Cardiac muscle cell (in vitro differentiated cells and primary cell): ENCODE measurements around the gene OR8A1. TPM values are rescaled to one million over a fixed set of nuclear protein-coding genes. Genes with fewer than 3 reads are reported as not detected.

Experiments
- DNase-seq, 2 donors: peaks; one replicate each; pipeline versions ENCODE4 v3.0.0 to v3.0.0-alpha.2; 2010 to 2017; ENCODE audit warnings: low read depth in 1 of 2, low spot score in 1 of 2
- H3K27ac ChIP-seq: fragments of 200-600 bp; sonication (generic); 2 replicates; pipeline ENCODE4 v1.5.1; 2016
- H3K27me3 ChIP-seq: fragments of 200-600 bp; sonication (generic); 2 replicates; pipeline ENCODE4 v1.6.0; 2016; ENCODE audit warnings: control low read depth
- H3K36me3 ChIP-seq: fragments of 200-600 bp; sonication (generic); 2 replicates; pipeline ENCODE4 v1.5.1; 2016; ENCODE audit warnings: control low read depth
- H3K4me1 ChIP-seq: fragments of 200-600 bp; sonication (generic); 2 replicates; pipeline ENCODE4 v1.8.1; 2017; ENCODE audit warnings: low read depth, mild to moderate bottlenecking, mixed run types
- H3K4me3 ChIP-seq: fragments of 200-600 bp; sonication (generic); 2 replicates; pipeline ENCODE4 v1.5.1; 2016; ENCODE audit warnings: mild to moderate bottlenecking
- H3K9me3 ChIP-seq: fragments of 200-600 bp; sonication (generic); 2 replicates; pipeline ENCODE4 v1.5.1; 2017; ENCODE audit warnings: low read depth, mild to moderate bottlenecking, control low read depth
- CTCF ChIP-seq: IDR thresholded peaks from 2 replicates; pipeline ENCODE4 v1.5.1; 2012; ENCODE audit warnings: low read depth, mild to moderate bottlenecking, low read length
- polyA plus RNA-seq: library from polyadenylated mRNA; unstranded; fragments of >200 nt; fragmentation: Nextera tagmentation; extraction: Ambion mirVana; gene quantifications from 2 replicates; pipeline ENCODE4 v1.2.1, GENCODE V29; 2016
- total RNA-seq: library from RNA; depleted of rRNA; stranded (reverse); fragments of >200 nt; gene quantifications from 2 replicates; pipeline ENCODE4 v1.2.3, GENCODE V29; 2016

OR8A1 gene
- total and polyA plus RNA-seq, 2 experiments from 2014 or later = not detected

- DNase-seq = no peak
- no peak for TF ChIP-seq CTCF
Observed at GRCh38 chr11:124591430-124591829, 21.6 kb downstream of the OR8A1 start.

GRCh38 chr11:124592627-124593026 is 22.8 kb downstream of the OR8A1 start:
- TF ChIP-seq CTCF = no peak
- Histone ChIP-seq H3K27me3 (peaks cover 14% of the 10 kb centered on the region), H3K9me3 (no peaks in the 10 kb centered on the region)

More at GRCh38 chr11:124591430-124591829, 21.6 kb downstream of the OR8A1 start:
- Histone ChIP-seq H3K9me3 (no peaks in the 10 kb centered on the region), H3K4me1 (no peaks in the 10 kb centered on the region), H3K27ac (no peak overlapping the region), H3K4me3 (no peak overlapping the region), H3K27me3 (peaks cover 4% of the 10 kb centered on the region), H3K36me3 (no peaks in the 10 kb centered on the region)

GRCh38 chr11:124595302-124595701 is 25.5 kb downstream of the OR8A1 start:
- TF ChIP-seq CTCF = no peak
- no peak for DNase-seq
- H3K36me3 ChIP-seq = no peaks in the 10 kb centered on the region

More at GRCh38 chr11:124592627-124593026, 22.8 kb downstream of the OR8A1 start:
- H3K27ac ChIP-seq = no peak overlapping the region
- no peak overlapping the region for H3K4me3 ChIP-seq
- no peaks in the 10 kb centered on the region for H3K4me1 ChIP-seq
- H3K36me3 ChIP-seq = no peaks in the 10 kb centered on the region
- DNase-seq = no peak

GRCh38 chr11:124597626-124598025 is 27.8 kb downstream of the OR8A1 start:
- Histone ChIP-seq H3K27ac (no peak overlapping the region), H3K9me3 (no peaks in the 10 kb centered on the region), H3K36me3 (no peaks in the 10 kb centered on the region), H3K4me3 (no peak overlapping the region), H3K4me1 (no peaks in the 10 kb centered on the region), H3K27me3 (peaks cover 14% of the 10 kb centered on the region)
- DNase-seq = no peak
- no peak for TF ChIP-seq CTCF

More at GRCh38 chr11:124595302-124595701, 25.5 kb downstream of the OR8A1 start:
- Histone ChIP-seq H3K4me3 (no peak overlapping the region), H3K27ac (no peak overlapping the region), H3K9me3 (no peaks in the 10 kb centered on the region), H3K4me1 (no peaks in the 10 kb centered on the region), H3K27me3 (peaks cover 14% of the 10 kb centered on the region)

- Histone ChIP-seq H3K27ac (no peak overlapping the region), H3K27me3 (peaks cover 14% of the 10 kb centered on the region), H3K9me3 (no peaks in the 10 kb centered on the region), H3K4me3 (no peak overlapping the region), H3K4me1 (no peaks in the 10 kb centered on the region), H3K36me3 (no peaks in the 10 kb centered on the region)
- no peak for TF ChIP-seq CTCF
- DNase-seq = no peak
Observed at GRCh38 chr11:124600621-124601320, 31.0 kb downstream of the OR8A1 start.
